HepG2 (cell line): ENCODE measurements around the gene CCNQ. TPM values are rescaled to one million over a fixed set of nuclear protein-coding genes. Genes with fewer than 3 reads are reported as not detected.

Experiments
- ATAC-seq: fragments of 200-7000 bp; cut with Tn5 transposase; 3 replicates; pipeline ENCODE4 v1.9.1; 2020; ENCODE audit warnings: mild to moderate bottlenecking, moderate library complexity
- BruUV-seq: library from RNA; stranded (reverse); fragments of 400-500 nt; replicated peaks from 2 replicates; lab custom pipeline; 2021; lab: Mats Ljungman, UMichigan
- CTCF ChIA-PET: fragments of 300-600 bp; formaldehyde crosslinking; extraction: SDS; loops from one replicate; lab custom pipeline; 2021; ENCODE audit warnings: low total read pairs, inconsistent platforms, low intra/inter-chr PET ratio; lab: Yijun Ruan, JAX
- POLR2A ChIA-PET: fragments of 350-600 bp; sonication (Branson Sonifier 250); formaldehyde crosslinking; loops from one replicate; lab custom pipeline; 2020; ENCODE audit warnings: antibody characterized with exemption, inconsistent platforms; lab: Yijun Ruan, JAX
- DNase-seq: peaks from one replicate; pipeline ENCODE4 v3.0.0-alpha.2; 2015; ENCODE audit warnings: low spot score
- FAIRE-seq: peaks from 3 replicates; lab custom pipeline; 2011; peaks lifted over from hg19 to GRCh38; lab: Jason Lieb, UNC
- H2AFZ ChIP-seq: one replicate; pipeline ENCODE4 v1.6.1; 2011; ENCODE audit warnings: low read length, inconsistent platforms
- H3K27ac ChIP-seq: fragments of 300-600 bp; 3 replicates; pipeline ENCODE4 v1.8.0; 2011; ENCODE audit warnings: mixed run types, mild to moderate bottlenecking, mixed read lengths, low read length, inconsistent platforms; ENCODE audit not compliant: insufficient read depth; ENCODE audit errors: extremely low read length
- H3K27me3 ChIP-seq, 2 experiments: fragments of 200-600 bp in 1 of 2; 2 replicates in 1 of 2; 3 replicates in 1 of 2; pipeline versions ENCODE4 v1.6.0 to v1.8.0; 2011; ENCODE audit warnings: low read length in 2 of 2, mild to moderate bottlenecking in 2 of 2, moderate library complexity in 2 of 2, inconsistent platforms in 1 of 2; ENCODE audit not compliant: insufficient read depth in 2 of 2, control insufficient read depth in 1 of 2
- H3K36me3 ChIP-seq, 2 experiments: fragments of 200-600 bp in 1 of 2; replicated peaks in 1 of 2; 2 replicates in 1 of 2; 3 replicates in 1 of 2; pipeline versions ENCODE4 v1.5.1 to v1.8.0; 2011; ENCODE audit warnings: low read length in 2 of 2, inconsistent platforms in 1 of 2; ENCODE audit not compliant: insufficient read depth in 2 of 2, control insufficient read depth in 1 of 2
- H3K4me1 ChIP-seq: 2 replicates; pipeline ENCODE4 v1.5.1; 2012; ENCODE audit warnings: low read length, inconsistent platforms; ENCODE audit not compliant: insufficient read depth
- H3K4me2 ChIP-seq: 2 replicates; pipeline ENCODE4 v1.6.0; 2011; ENCODE audit warnings: low read depth, low read length, inconsistent platforms
- H3K4me3 ChIP-seq, 3 experiments: fragments of 200-600 bp in 1 of 3; sonication (generic), shearing (Covaris generic) in 1 of 3; replicated peaks in 1 of 3; 2 replicates each; pipeline ENCODE4 v1.5.1; 2011 to 2016; ENCODE audit warnings: low read length in 3 of 3, inconsistent platforms in 2 of 3, low read depth in 2 of 3, mild to moderate bottlenecking in 2 of 3, control low read depth in 1 of 3, mixed read lengths in 1 of 3; ENCODE audit not compliant: insufficient read depth in 1 of 3
- H3K79me2 ChIP-seq: one replicate; pipeline ENCODE4 v1.6.1; 2011; ENCODE audit warnings: low read length, inconsistent platforms; ENCODE audit not compliant: insufficient read depth
- H3K9ac ChIP-seq: 2 replicates; pipeline ENCODE4 v1.6.0; 2011; ENCODE audit warnings: mild to moderate bottlenecking, low read depth, low read length, inconsistent platforms; ENCODE audit not compliant: insufficient read depth
- H3K9me3 ChIP-seq: 2 replicates; pipeline ENCODE4 v1.5.1; 2012; ENCODE audit warnings: mild to moderate bottlenecking, low read length
- H4K20me1 ChIP-seq: 2 replicates; pipeline ENCODE4 v1.6.0; 2011; ENCODE audit warnings: inconsistent platforms, mild to moderate bottlenecking, low read length, moderate library complexity; ENCODE audit not compliant: insufficient read depth
- ATRX ChIP-seq: sonication (generic); formaldehyde crosslinking; IDR thresholded peaks from 2 replicates; pipeline ENCODE4 v1.4.0; 2020; ENCODE audit warnings: missing genetic modification reagents, borderline replicate concordance
- POGK ChIP-seq: sonication (generic); formaldehyde crosslinking; conservative IDR thresholded peaks from 2 replicates; pipeline ENCODE4 v1.8.0; 2022; ENCODE audit warnings: mild to moderate bottlenecking, moderate library complexity, missing genetic modification reagents
- RFX3 ChIP-seq: IDR thresholded peaks from 2 replicates; pipeline ENCODE4 v1.6.1; 2016; ENCODE audit warnings: missing biosample characterization, missing genetic modification reagents
- SRF ChIP-seq: IDR thresholded peaks from 2 replicates; pipeline ENCODE4 v1.6.1; 2011; ENCODE audit warnings: mild to moderate bottlenecking, low read depth, low read length, moderate library complexity
- WGBS: methylation state at CpG from one replicate; pipeline ENCODE4 v1.1.6; 2017; ENCODE audit warnings: low lambda C conversion rate; 5-methylcytosine and 5-hydroxymethylcytosine counted together
- in situ Hi-C: cut with HindIII; loops from 2 replicates; pipeline ENCODE4 v1.10.0; 2017; ENCODE audit warnings: low pct_unique_long_range_greater_than_20kb; ENCODE audit not compliant: extremely low pct_ligation_motif_present
- intact Hi-C: fragments of 100-400 bp; cut with micrococcal nuclease; formaldehyde crosslinking; loops from one replicate; pipeline ENCODE4 v1.10.0; 2022; ENCODE audit not compliant: unreplicated experiment
- polyA plus RNA-seq, 8 experiments: library from polyadenylated mRNA; depleted of rRNA in 3 of 8; stranded (reverse) in 7 of 8; unstranded in 1 of 8; fragments of >200 nt; fragmentation: Illumina TruSeq in 4 of 8; extraction: Trizol in 4 of 8; gene quantifications; 2 replicates each; pipeline versions ENCODE4 v1.2.1 to v1.2.3, GENCODE V29; 2011 to 2016; ENCODE audit warnings: low read depth in 4 of 8, missing spikeins in 1 of 8, mixed read lengths in 1 of 8; ENCODE audit not compliant: insufficient read depth in 1 of 8
- total RNA-seq, 5 experiments: library from RNA; depleted of rRNA; stranded (reverse); fragments of >200 nt; fragmentation: Illumina TruSeq; extraction: Trizol; gene quantifications; 2 replicates each; pipeline ENCODE4 v1.2.3, GENCODE V29; 2016; ENCODE audit warnings: low read depth in 1 of 5
- TF ChIP-seq, protein P1 (sequence below): conservative IDR thresholded peaks from 2 replicates; pipeline ENCODE4 v1.6.1; 2018; ENCODE audit warnings: missing genetic modification reagents
- TF ChIP-seq, protein P2 (sequence below): IDR thresholded peaks from 2 replicates; pipeline ENCODE4 v1.6.1; 2012; ENCODE audit warnings: inconsistent platforms

CCNQ gene
- total and polyA plus RNA-seq, 2 of the 13 experiments (the other 11 are each of a cell fraction or from before 2014, with no cell fraction given) = 15.0 to 25.5 TPM

DNA sequence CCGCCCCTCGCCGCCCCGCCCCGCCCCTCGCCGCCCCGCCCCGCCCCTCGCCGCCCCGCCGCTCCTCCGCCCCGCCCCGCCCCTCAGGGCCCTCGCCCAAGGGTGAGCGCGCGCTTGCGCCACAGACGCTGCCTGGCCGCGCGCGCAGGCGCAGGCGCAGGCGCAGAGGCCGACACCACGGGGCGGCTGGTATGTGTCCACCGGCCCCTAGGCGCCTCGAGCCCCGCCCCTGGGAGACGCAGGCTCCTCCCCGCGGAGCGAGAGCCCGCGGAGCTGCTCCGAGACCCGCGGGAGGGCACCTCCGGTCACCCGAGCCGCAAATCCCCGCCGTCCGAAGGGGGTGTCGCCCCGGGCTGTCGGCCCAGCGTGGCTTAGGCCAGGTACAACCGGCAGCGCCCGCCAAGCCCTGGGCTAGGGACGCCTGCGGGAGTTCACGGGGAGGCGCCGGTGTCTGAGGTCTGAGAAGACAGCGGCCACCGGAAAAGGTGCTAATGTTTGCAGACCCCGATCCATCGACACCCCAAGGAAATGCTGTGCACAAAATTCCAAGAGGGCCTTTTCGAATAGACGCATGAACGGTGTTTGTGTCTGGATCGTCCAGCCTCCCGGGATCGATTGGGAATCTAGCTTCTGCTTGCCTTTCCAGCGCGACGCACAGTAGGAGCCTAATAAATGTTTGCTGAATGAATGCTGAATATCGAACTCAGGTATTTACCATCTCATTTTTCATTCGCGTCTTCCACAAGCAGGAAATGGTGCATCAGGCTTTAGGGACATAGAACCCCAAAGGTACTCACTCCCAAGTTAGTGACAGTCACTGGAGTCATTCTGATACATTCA, 473 bp upstream of the CCNQ start (continued):
- TF ChIP-seq POGK = no peak
- TF ChIP-seq ATRX = no peak
- TF ChIP-seq, protein P1, sequence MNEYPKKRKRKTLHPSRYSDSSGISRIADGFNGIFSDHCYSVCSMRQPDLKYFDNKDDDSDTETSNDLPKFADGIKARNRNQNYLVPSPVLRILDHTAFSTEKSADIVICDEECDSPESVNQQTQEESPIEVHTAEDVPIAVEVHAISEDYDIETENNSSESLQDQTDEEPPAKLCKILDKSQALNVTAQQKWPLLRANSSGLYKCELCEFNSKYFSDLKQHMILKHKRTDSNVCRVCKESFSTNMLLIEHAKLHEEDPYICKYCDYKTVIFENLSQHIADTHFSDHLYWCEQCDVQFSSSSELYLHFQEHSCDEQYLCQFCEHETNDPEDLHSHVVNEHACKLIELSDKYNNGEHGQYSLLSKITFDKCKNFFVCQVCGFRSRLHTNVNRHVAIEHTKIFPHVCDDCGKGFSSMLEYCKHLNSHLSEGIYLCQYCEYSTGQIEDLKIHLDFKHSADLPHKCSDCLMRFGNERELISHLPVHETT (CRISPR knock-in tag) = 0 out of 2 replicates have a peak, but pooled peaks have one; percentile 32

GRCh38 chrX:153596981-153597750, 1.8 kb downstream of the CCNQ start:
- H3K4me2 ChIP-seq = 0 out of 2 replicates have a peak overlapping the region, but pooled peaks have one; percentile 69
- no peak for FAIRE-seq
- BruUV-seq = TSS peak; percentile 55
- peaks cover 9% of the 10 kb centered on the region for H3K79me2 ChIP-seq
- in situ Hi-C loops (no loop called here), intact Hi-C loops (no loop called here)
- CTCF ChIA-PET = no interaction called here
- H3K9ac ChIP-seq = no peak overlapping the region
- no peaks in the 10 kb centered on the region; a peak in 1 of 5 replicates for H3K27me3 ChIP-seq
- DNase-seq = no peak
- 84% methylated on average over 5 of the region's 6 CpGs for WGBS
- no peak for ATAC-seq
- no peak overlapping the region for H3K4me3 ChIP-seq
- peaks cover under 1 to 3% of the 10 kb centered on the region in 2 experiments; a peak in 2 of 5 replicates for H3K36me3 ChIP-seq
- TF ChIP-seq, protein P2, sequence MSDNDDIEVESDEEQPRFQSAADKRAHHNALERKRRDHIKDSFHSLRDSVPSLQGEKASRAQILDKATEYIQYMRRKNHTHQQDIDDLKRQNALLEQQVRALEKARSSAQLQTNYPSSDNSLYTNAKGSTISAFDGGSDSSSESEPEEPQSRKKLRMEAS = no peak
- TF ChIP-seq RFX3 (CRISPR knock-in tag) (no peak), SRF (peak; percentile 56; the same call in 1 of the 2 replicates)
- no peak overlapping the region for H3K27ac ChIP-seq
- POLR2A ChIA-PET = interaction anchor here (2.0 kb wide), 1 partner anchor 25 kb away, joined by 9 read pairs; no protein-coding TSS in a partner anchor
- no peak overlapping the region for H2AFZ ChIP-seq
- no peaks in the 10 kb centered on the region for H4K20me1 ChIP-seq
- no peaks in the 10 kb centered on the region for H3K9me3 ChIP-seq
- H3K4me1 ChIP-seq = peaks cover 30% of the 10 kb centered on the region
